ENCODE data around the gene NAV2. TPM values are rescaled to one million over a fixed set of nuclear protein-coding genes. Genes with fewer than 3 reads are reported as not detected.

NAV2 gene
- total RNA-seq, 1 experiment from 2014 or later = 46.3 TPM

DNA sequence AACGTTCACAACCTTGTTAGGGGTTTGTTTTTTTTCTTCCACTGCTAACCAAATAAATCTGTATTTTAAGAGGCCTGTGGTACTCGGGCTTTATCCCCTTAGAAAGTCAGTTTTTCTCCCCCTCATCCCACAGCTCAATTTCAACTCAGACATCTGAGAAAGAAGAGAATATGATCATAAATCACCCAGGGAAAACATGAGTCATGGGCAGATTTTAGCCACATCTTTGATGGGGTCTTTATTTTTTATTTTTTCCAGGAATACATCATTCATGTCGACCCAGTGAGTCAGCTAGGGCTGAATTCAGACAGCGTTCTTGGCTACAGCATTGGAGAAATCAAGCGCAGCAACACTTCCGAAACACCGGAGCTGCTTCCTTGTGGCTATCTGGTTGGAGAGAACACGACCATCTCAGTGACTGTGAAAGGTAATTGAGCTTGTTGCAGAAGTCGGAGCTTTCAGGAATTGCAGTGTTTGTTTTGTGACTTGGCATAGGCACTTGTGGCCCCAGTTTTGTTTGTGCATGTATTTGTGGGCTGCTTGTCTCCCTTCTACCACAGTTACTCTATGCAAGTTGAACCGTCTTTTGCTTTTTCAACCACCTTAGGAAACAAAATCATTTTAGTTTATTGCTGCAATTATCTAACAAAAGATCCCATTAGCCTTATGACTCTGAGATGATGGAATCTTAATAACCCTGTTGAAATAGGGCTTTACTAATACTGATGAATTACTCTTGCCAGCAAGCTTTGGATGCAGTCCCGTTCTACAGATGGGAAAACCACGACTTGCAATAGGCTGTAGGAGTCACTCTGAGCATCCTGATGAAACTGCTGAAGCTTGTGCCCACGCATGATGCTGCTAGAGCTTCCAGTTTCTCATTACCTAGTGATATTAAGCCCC, 384.9 kb downstream of the NAV2 start:
- H3T11ph ChIP-seq (ENCODE audit: low read length) = no peak overlapping the region
- H2BK15ac ChIP-seq (ENCODE audit: low read depth, low read length) = no peak overlapping the region
- no peaks in the 10 kb centered on the region for H3K4me1 ChIP-seq (ENCODE audit: insufficient read depth, low read length)
- Mint-ChIP-seq H3K27me3 (ENCODE audit: low read depth) (no peaks in the 10 kb centered on the region), H3K27ac (peak overlapping the region in 1 of 3 experiments; percentile 22; a peak in 2 of 7 replicates), H3K36me3 (ENCODE audit: insufficient read depth in 1 of 3, low read depth in 3 of 3) (peaks cover 44 to 90% (median 80%) of the 10 kb centered on the region in 3 experiments), H3K4me3 (no peak overlapping the region), H3K4me1 (peaks cover 3 to 14% of the 10 kb centered on the region in 2 experiments; a peak in 2 of 4 replicates), H3K9me3 (no peaks in the 10 kb centered on the region; a peak in 2 of 5 replicates)
- no peaks in the 10 kb centered on the region for H4K20me1 ChIP-seq (ENCODE audit: control insufficient read depth, insufficient read depth, insufficient read length)
- H3K79me1 ChIP-seq (ENCODE audit: insufficient read depth, low read depth, low read length, poor library complexity, severe bottlenecking) = no peaks in the 10 kb centered on the region
- H3K9ac ChIP-seq (ENCODE audit: extremely low read depth, insufficient read length, low read length) = no peak overlapping the region
- H3K27ac ChIP-seq (ENCODE audit: insufficient read length, low read depth, low read length) = no peak overlapping the region
- no peak overlapping the region for H3K4ac ChIP-seq (ENCODE audit: low read depth, low read length)
- H3K23me2 ChIP-seq (ENCODE audit: insufficient read length, low read depth, low read length, poor library complexity, severe bottlenecking) = no peaks in the 10 kb centered on the region
- H3K56ac ChIP-seq (ENCODE audit: insufficient read length, low read depth, low read length) = no peak overlapping the region
- H2AFZ ChIP-seq (ENCODE audit: low read length) = no peak overlapping the region
- H4K91ac ChIP-seq (ENCODE audit: insufficient read length, low read depth, low read length) = no peak overlapping the region
- H2AK5ac ChIP-seq (ENCODE audit: insufficient read length, low read length) = no peak overlapping the region
- H2BK20ac ChIP-seq (ENCODE audit: low read depth, low read length, poor library complexity, severe bottlenecking) = no peak overlapping the region
- H3K4me2 ChIP-seq (ENCODE audit: insufficient read depth, insufficient read length, low read length) = no peak overlapping the region
- H3K14ac ChIP-seq (ENCODE audit: insufficient read depth, low read length) = no peak overlapping the region
- H3K79me2 ChIP-seq (ENCODE audit: insufficient read depth, low read length) = no peaks in the 10 kb centered on the region
- H2BK120ac ChIP-seq (ENCODE audit: low read depth, low read length, poor library complexity, severe bottlenecking) = no peak overlapping the region
- no peak overlapping the region for H2BK12ac ChIP-seq (ENCODE audit: insufficient read length, low read depth, low read length)
- TF ChIP-seq CTCF (conservative IDR thresholded peaks at IDR 0.05) = no peak
- DNase-seq = no peak
- no CpG with 5 or more reads among the region's 13 CpGs for WGBS (ENCODE audit: extremely low coverage, insufficient read length, low lambda C conversion rate)
- H3K18ac ChIP-seq (ENCODE audit: insufficient read length, low read depth, low read length) = no peak overlapping the region
- no peak overlapping the region for H3K23ac ChIP-seq (ENCODE audit: insufficient read length, low read depth, low read length)
- no peak overlapping the region for H4K5ac ChIP-seq (ENCODE audit: insufficient read length, low read depth, low read length)
- no peak overlapping the region for H4K8ac ChIP-seq (replicated peaks; ENCODE audit: insufficient read length, low read depth, low read length)
- H3K9me3 ChIP-seq (ENCODE audit: control insufficient read depth, low read depth, low read length) = no peaks in the 10 kb centered on the region
- no peak overlapping the region for H2BK5ac ChIP-seq (ENCODE audit: insufficient read length, low read length)
- H3K27me3 ChIP-seq (ENCODE audit: insufficient read depth, low read length) = no peaks in the 10 kb centered on the region
